ENCODE results near the gene PADI2.

The PADI2 gene

DNA sequence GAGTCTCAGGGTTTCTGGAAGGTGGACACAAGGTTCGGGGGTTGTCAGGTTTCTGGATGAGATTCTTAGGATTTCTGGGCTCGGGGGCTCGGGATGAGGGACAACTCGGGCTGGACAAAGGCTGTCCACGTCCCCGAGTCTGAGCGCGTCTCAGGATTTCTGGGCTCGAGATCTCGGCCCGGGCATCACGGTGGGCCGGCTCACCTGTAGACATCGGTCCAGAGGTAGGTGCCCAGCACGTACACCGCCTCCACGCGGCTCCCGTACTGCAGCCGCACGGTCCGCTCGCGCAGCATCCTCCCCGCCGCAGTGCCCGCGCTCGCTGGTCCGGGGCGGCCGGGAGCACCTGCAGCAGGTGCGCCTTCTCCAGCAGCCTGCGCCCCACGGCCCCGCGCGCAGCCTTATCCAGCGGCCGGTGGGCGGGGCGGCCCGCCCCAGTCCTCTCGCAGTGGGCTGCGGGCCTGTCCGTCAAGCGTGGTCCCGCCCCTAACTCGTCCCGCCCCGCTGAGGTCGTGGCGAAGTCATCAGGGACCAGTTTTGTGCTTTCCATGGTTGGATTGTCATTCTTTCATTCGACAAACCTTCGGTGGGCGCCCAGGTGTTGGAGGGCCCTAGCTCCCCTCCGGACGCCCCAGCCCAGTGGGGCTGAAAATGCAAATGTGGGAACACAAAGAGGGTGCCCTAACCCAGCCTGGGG is at the start of gene PADI2:
Gene PADI2 (minus strand): TSS at position 376 of the 697 bp plus-strand sequence. CDS start 80 bp downstream, at position 296.
- DNase-seq (ENCODE audit: low read depth in 2 of 2): no peak

DNA sequence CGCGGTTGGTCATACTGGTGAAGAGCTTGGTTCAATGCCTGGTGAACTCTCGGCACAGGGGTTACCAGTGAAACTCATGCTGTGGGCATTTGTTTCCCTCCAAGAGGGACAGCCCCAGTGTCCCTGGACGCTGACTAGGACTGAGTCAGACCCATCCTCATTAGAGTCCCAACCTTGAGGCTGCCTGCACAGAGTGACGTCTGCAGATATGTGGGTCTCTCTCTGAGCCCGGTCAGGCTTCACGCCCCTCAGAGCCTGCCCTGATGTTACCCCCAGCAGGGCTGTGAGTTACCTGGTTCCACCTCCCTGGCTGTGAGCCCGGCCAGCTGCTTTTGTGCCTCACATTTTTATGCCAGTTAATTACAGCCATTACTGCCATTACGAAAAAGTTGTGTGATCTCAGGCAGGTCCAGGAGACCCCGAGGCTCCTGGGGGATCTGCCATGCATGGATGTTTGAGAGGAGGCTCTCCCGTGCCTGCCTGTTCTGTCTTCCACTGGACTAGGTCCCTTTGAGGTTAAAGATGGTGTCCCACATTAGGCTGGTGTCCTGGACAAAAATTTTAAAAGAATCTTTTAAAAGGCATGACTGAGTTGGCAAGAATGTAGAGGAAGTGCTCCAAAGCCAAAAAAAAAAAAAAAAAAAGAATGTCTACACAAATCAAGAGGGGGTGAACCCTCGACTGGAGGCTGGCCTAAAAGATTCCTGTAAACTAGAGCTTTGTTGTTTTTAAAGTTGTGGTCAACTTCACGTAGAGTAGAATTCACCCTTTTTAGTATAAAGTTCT is 49.0 kb upstream of the PADI2 start:
- peak; percentile 60 to 65 for DNase-seq (ENCODE audit: low read depth in 2 of 2)

DNA sequence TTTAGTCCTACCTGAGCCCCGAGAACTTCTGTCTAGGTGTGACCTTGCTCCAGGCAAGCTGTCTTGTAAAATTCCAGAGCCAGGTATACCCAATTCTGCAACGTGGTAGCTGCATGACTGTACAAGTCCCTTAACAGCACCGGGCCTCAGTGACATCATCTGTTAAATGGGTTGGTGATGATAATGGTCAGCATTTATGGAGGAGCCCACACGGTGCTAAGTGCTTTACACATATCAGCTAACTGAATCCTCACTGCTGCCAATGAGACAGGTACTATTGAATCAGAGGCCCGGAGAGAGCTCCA is 48.5 kb upstream of the PADI2 start:
- no peak for DNase-seq (ENCODE audit: low read depth in 2 of 2)

DNA sequence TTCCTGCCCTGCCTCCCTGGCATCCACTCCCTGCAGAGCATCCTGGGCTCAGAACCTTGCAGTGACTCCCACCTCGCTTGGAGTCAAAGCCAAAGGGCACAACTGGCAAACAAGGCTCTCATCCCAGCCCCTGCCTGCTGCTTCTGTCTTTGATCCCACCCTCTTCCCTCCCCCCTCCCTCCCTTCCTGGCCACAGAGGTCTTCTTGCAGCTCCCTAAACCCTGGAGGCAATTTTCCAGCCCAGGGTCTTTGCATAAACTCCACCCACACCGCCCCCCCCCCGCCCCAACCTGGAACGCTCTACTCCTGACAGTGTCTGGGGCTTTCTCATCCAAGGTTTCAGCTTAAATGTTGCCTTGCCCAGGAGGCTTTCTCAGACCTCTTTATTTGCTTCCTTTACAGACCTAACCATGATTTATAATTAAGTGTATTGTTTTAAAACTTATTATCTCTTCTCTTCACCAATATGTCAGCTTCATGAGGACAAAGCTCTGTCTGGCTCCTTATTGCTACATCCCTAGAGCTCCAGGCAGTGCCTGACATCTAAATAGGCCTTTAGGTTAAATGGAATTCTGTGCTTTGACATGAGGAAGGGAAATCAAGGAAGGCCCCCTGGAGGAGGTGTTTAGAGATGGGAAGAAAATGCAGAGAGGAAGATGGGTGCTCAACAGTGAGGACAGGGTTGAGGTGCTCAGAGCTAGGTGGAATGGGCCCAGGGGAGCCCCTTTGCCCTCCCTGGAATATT is 48.0 kb upstream of the PADI2 start:
- no peak for DNase-seq (ENCODE audit: low read depth in 2 of 2)

DNA sequence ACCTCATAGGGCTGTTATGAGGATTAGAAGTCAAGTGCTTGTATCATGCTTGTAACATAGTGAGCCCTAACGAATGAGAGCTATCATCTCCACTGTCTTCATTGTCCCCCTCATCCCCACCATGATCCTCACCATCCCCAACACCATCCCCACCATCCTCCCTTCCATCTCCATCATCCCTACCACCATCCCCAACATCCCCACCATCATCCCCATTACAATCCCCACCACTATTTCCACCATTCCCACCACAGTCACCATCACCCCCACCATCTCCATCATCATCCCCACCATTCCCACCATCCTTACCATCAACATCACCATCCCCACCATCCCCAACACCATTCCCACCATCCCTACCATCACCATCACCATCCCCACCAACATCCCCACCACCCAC is 46.6 kb upstream of the PADI2 start:
- DNase-seq (ENCODE audit: low read depth in 2 of 2): no peak

DNA sequence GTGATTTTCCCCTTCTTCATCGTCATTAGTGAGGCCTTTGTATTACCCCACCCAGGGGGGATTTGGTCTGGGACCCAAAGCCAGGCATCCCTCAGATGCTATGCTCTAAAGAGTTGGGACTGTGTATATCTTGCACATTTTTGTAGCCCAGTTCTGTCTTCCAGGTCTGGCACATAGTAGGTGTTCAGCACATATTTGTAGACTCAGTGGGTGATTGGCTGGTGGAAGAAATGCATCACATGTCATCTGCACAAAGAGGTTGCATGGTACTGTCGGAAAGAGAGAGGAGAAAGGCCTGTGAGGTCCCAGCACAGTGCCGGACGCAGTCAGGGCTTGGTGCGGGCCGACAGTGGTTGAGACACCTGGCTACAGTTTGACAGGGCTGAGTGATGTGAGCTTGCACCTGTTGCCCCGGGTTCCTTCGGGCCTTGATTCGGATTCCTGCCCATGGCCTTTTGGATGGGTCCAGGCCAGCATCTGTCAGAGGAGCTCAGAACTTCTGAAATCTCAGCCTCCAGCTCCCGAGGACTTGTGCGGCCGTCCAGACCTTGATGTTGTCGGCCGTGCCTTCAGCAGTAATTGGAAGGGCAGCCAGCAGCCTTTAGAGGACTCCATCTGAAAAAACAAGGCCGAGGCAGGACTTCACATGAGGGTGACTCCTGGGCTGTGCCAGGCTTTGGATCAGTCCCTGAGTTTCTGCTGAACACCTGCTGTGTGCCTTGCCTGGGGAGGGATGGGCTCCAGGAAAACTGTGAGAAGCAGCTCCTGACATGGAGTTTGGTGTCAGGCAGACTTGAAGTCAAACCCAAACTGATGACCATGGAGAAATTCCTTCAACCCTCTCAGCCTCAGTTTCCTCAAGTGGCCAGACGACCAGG is 44.8 kb upstream of the PADI2 start:
- DNase-seq (ENCODE audit: low read depth in 2 of 2): no peak

DNA sequence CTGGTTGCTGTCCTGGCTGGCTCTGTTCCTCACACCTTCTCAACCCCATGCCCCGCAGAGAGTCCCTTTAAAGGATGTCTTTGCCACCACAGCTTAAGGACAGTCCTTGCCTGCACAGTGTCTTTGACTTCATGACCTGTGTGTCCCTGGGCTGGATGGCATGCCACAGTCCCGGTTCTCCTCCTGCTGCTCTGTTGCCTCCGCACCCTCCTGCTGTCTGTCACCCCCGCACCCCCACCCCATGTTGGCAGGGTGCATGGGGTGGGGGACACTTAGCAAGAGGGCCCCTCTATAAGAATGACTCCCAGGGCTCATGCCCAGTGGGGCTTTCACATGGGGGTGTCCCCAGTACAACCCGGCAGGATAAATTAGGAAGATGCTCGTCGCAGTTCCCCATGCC is 44.1 kb upstream of the PADI2 start:
- no peak for DNase-seq (ENCODE audit: low read depth in 2 of 2)

DNA sequence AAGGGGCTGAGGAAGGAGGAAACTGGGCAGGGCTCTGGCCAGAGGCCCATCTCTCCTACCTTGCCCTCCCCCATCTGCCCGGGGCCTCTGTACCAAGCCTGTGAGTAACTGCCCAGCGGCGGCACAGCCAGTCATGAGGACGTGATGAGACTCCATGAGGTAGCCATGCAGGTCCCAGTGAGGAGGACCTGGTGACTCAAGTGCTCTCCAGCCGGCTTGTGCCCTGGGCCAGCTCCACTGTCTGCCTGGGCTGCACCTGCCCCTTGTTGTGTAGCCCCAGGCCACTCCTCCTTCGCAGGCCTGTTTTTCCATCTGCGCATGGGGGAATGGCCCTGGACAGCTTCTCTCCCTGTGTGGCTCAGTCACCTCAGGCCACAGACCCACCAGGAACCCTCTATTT is 43.7 kb upstream of the PADI2 start:
- no peak for DNase-seq (ENCODE audit: low read depth in 2 of 2)

DNA sequence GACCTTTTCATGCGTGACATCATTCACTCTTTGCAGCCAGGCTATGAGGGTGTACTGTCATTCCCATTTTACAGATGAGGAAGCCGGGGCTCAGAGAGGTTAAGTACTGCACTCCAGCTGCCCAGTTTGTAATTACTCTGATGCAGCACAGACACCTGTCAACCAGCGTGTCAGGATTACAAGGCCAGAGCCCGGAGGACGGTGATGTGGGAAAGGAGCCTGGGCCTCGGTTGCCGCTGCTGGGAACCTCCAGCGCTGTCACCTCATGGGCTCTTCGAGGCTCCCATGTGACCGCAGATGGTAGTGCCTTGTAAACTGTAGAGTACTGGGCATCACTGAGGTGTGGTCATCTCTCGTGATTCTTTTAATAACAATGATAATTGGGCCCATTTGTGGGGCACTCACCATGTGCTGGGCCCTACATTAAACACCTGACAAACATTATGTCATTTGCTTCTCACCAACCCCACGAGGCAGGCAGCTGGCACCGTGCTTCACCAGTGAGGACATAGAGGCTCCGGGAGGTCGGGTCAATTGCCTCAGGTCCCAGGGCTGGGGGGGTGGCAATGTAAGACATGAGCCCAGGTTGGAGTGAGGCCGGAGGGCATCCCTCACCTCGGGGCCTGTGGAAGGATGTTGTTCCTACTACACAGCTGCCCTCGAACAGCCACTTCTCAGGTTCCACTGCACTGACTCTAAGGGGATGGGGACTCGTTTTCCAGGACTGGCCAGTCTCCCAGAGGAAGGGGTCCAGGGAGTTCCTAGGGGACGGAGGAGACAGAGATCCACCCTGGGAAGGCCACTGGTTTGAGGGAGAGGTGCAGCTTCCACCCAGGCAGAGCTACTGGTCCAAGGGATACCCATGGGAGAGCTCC is 42.9 kb upstream of the PADI2 start:
- DNase-seq (ENCODE audit: low read depth in 2 of 2): no peak

DNA sequence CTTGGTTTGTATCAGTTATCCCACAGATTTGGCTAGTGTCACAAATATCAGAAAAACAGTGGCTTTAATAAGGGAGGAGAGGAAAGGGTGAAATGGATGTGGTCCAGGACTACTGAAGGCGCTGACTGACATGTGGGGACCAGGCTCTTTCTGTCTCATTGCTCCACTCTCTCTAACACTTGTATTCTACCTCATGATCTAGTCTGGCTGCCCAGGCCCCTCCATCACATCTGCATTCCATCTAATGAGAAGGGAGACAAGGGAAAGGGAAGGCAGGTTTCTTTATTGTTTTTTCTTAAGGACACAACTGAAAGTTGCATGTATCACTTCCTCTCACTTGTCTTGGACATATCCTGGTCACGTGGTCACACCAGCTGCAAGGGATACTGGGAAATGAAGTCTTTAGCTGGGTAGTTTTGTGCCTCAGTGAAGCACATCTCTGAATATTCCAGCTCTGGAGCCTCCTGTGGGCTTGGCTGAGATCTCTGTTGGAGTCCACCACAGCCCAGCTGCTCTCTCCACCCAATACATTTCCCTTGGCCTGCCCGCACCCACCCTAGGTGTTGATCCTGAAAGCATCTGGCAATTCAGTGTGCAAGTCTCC is 42.0 kb upstream of the PADI2 start:
- DNase-seq (ENCODE audit: low read depth in 2 of 2): no peak

DNA sequence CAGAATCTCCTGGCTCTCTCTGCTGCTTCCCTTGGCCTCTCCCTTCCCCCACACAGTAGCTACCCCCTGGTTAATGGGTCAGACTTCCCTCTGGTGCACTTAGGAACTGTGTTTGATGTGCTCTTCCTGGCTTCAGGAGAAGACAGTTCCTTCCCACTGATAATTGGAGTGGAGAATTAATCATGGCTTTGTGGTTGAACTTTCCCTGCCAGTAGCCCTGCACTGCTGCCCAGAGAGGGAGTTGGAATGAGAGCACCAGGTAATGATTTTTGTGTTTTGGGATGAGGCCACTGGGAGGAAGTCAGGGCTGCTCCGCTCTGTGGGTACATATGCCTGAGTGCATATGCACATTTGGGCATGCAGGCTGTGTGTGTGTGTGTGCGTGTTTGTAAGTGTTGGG is 39.7 kb upstream of the PADI2 start:
- DNase-seq (ENCODE audit: low read depth in 2 of 2): no peak

DNA sequence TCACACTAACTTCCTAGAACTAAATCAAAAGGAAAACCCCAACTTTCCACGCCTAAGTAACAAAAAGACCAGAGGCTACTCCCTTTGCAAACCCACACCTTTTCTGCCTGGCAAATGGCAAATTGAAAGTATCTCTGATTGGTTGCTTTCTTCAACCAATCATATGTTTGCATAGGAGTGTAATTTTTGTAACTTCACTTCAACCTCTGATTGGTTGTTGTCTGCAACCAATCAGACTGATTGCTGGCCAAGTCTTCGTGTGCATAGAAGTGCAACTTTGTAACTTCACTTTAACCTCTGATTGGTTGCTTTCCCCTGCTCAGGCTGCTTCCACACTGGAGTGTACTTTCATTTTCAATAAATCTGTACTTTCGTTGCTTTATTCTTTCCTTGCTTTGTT is 36.9 kb upstream of the PADI2 start:
- no peak for DNase-seq (ENCODE audit: low read depth in 2 of 2)

DNA sequence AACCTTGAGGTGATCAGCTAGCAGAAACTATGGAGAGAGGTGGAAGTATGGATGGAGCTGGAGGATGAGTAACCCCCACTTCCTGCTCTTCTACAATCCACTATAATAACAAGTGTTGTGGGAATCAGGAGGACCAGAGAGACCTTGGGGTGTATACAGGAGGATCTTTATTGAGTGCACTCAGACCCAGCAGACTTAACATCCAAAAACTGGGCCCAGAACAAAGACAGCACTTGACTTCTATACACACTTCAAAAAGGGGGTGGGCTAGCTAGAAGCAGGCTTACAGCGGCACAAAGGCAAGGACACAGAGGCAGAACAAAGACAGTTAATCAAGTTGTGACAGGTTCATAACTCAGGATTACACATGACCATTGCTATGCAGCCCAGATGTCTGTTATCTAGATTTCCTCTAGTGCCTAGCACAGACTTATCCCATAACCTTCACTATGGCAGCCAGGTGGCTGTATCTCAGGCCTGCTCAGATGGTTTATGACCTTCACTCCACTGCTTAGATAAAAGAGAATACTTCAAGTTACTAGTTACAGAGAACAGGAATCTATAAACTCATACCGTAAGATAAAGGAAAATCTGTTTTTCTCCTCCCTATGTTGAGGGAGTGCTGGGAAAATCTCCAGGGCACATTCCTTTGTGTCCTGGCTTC is 36.1 kb upstream of the PADI2 start:
- no peak for DNase-seq (ENCODE audit: low read depth in 2 of 2)

DNA sequence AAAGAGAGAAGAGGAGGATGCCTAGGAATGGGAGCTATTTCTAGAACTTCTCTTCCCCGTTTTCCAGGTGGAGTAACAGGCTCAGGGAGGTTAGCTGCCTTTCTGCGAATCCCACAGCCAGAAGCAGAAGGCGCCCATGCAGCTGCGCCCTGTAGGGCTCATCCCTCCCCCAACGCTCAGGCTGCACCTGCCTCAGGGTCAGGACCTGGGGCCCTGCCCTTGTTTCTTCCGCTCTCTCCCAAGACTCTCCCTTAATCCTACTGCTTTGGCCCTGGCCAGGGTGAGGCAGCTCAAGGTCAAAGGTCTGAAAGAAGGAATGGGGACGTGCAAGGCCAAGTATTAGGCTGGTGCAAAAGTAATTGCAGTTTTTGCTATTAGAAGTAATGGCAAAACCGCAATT is 30.5 kb upstream of the PADI2 start:
- no peak for DNase-seq (ENCODE audit: low read depth in 2 of 2)

DNA sequence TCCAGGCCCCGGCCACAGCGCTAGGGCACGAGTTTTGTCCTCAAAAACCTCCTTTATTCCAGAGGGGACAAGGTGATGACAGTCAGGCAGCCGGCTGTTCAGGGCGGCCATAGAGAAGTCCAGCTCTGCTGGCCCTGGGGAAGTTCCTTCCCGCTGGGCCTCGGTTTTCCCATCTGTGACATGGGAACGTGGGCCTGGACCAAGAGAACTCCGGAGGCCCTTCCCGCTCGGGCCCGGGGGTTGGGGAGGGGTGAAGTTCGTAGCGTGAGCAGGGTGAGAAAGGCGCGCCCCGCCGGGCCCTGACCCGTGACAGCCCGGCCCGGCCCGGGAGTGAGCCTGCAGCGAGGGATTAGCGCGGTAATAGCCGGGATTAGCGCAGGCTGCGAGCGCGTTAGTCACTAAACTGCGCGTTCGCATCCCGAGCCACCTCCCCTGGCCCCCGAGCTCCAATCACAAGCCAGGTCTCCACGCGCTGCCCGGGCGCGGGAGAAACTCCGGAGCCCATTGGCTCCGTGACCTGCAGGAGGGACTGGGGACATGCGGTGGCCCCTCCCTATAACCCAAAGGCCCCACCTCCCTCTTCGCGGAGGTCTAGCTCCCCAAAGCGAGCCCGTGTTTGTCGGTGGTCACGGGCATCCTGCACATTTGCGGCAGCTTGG is 29.8 kb upstream of the PADI2 start:
- no peak for DNase-seq (ENCODE audit: low read depth in 2 of 2)

DNA sequence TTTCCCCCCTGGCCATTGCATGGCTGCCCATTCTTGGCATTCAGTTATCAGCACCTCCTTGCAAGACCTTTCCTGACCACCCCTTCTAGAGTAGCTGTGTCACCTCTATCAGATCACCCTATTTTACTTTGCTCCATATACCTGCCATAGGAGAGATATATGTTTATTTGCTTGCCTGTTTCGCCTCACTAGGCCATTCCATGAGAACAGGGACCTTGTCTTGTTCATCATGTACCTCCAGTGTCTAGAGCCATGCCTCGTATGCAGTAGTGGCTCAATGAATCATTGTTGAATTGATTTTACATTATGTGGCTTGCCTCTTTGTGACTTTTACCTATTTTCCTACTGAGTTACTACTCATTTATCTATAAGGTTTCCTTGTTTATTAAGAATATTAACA is 26.4 kb upstream of the PADI2 start:
- no peak for DNase-seq (ENCODE audit: low read depth in 2 of 2)

DNA sequence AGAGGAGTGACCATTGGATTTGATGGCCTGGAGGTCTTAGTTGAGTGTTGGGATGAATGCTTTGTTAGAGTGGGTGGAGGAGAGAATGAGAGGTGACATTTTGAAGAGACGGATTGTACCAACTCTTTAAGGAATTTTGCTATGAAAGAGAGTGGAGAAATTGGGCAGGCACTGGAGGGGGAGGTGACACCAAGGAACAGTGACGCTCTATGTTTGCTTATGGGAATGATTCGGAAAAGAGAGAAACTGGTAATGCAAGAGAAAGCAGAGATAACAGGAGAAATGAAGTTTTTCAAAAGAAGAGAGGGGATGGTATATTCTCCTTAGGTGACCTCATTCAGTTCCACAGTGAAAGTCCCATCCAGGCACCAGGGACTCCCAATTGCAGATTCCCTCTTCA is 24.5 kb upstream of the PADI2 start:
- DNase-seq (ENCODE audit: low read depth in 2 of 2): no peak

DNA sequence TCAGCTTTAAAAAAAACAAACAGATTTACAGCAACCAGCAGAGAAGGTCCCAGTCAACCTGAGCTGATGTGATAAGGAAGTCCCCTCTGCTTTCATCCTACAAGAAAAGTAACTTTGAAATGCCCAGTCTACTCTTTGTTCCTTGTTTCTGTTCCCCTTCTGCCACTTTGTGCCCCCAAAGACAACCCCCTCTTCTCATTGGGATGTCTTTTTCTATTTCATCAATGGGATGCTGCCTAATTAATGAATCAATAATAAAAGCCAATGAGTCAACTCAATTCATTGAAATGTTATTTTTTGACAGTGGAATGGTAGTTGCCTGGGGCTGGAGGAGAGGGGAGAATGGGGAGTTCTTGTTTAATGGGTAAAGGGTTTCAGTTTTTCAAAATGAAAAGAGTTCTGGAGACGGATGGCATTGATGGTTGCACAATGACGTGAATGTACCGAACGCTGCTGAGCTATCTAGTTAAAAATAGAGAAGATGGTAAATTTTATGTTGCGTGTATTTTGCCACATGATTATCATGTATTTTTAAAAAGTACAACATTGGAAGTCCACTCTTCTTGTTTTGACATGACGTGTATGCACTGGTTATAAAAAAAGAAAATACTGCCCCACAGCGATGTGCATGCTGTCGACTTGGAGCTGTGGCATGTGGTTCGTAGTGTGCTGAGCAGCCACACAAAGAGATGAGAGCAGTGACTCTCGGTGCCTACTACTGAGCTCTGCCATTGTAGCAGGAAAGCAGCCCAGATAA is 22.4 kb upstream of the PADI2 start:
- no peak for DNase-seq (ENCODE audit: low read depth in 2 of 2)

DNA sequence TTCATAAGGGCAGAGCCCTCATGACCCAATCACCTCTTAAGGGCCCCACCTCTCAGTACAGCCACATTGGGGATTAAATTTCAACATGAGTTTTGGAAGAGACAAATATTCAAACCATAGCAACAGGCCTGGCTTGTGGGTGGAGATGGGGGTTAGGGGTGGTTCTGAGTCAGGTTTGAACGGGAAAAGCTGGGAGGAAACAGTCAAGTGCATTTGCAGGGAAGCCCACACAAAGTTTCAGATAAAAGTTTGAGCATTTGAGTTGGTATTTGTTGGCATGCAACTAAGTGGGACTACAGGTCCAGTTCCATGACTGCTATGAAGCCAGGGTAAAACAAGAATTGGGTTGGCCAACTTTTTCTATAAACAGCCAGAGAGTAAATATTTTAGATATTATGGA is 21.0 kb upstream of the PADI2 start:
- no peak for DNase-seq (ENCODE audit: low read depth in 2 of 2)

Data from fibroblast of skin of left quadriceps (primary cell).